SU-DHL-6 (cell line): ENCODE data around the gene PIR.

Experiments
- H2AFZ ChIP-seq: fragments of 200-600 bp; sonication (generic); 2 replicates; pipeline ENCODE4 v1.6.1; 2014; ENCODE audit warnings: low read depth, mild to moderate bottlenecking, moderate library complexity, mixed read lengths, antibody characterized with exemption, low read length; ENCODE audit not compliant: severe bottlenecking
- H3F3A ChIP-seq: fragments of 200-600 bp; shearing (Covaris generic); 2 replicates; pipeline ENCODE4 v1.6.0; 2016; ENCODE audit warnings: antibody characterized with exemption, mild to moderate bottlenecking; ENCODE audit not compliant: insufficient read depth
- H3K27ac ChIP-seq: fragments of 200-600 bp; sonication (generic); 2 replicates; pipeline ENCODE4 v1.5.1; 2016; ENCODE audit warnings: low read depth, mild to moderate bottlenecking, low read length, moderate library complexity, mixed read lengths
- H3K27me3 ChIP-seq: fragments of 200-600 bp; sonication (generic), shearing (Covaris generic); 2 replicates; pipeline ENCODE4 v1.6.0; 2014; ENCODE audit warnings: mild to moderate bottlenecking, low read length
- H3K36me3 ChIP-seq: fragments of 200-600 bp; sonication (generic); 2 replicates; pipeline ENCODE4 v1.6.1; 2014; ENCODE audit warnings: mild to moderate bottlenecking, low read length, mixed read lengths
- H3K4me2 ChIP-seq: fragments of 300-600, 200-600 bp; shearing (Covaris generic), sonication (generic); 2 replicates; pipeline ENCODE4 v1.6.0; 2014; ENCODE audit warnings: low read length, low read depth, mild to moderate bottlenecking; ENCODE audit not compliant: poor library complexity, severe bottlenecking
- H3K4me3 ChIP-seq: fragments of 200-600 bp; sonication (generic); 2 replicates; pipeline ENCODE4 v1.5.1; 2014; ENCODE audit warnings: antibody characterized with exemption, low read length, mild to moderate bottlenecking, mixed read lengths; ENCODE audit not compliant: insufficient read depth, poor library complexity, severe bottlenecking
- H3K79me2 ChIP-seq: fragments of 200-600 bp; sonication (generic); 2 replicates; pipeline ENCODE4 v1.6.1; 2014; ENCODE audit warnings: mild to moderate bottlenecking, low read length, moderate library complexity; ENCODE audit not compliant: insufficient read depth
- H3K9ac ChIP-seq: fragments of 200-600 bp; sonication (generic); 2 replicates; pipeline ENCODE4 v1.7.0; 2014; ENCODE audit warnings: mild to moderate bottlenecking, low read length
- H3K9me2 ChIP-seq: fragments of 200-600 bp; sonication (generic); replicated peaks from 2 replicates; pipeline ENCODE4 v1.6.1; 2014; ENCODE audit warnings: low read length; ENCODE audit not compliant: insufficient read depth
- H3K9me3 ChIP-seq: fragments of 200-600 bp; sonication (generic); 2 replicates; pipeline ENCODE4 v1.6.1; 2014; ENCODE audit warnings: low read length, mixed read lengths; ENCODE audit not compliant: insufficient read depth
- H4K20me1 ChIP-seq: fragments of 200-600 bp; sonication (generic); 2 replicates; pipeline ENCODE4 v1.6.1; 2014; ENCODE audit warnings: low read depth, mild to moderate bottlenecking, antibody characterized with exemption, low read length, moderate library complexity, mixed read lengths
- CTCF ChIP-seq: fragments of 200-600 bp; sonication (generic); IDR thresholded peaks from one replicate; pipeline ENCODE4 v1.5.1; 2017; ENCODE audit warnings: antibody characterized with exemption, mild to moderate bottlenecking, low read length, moderate library complexity; ENCODE audit not compliant: insufficient read depth, poor library complexity, severe bottlenecking
- EZH2phosphoT487 ChIP-seq: fragments of 200-600 bp; sonication (generic), shearing (Covaris generic); conservative IDR thresholded peaks from 2 replicates; pipeline ENCODE4 v1.6.1; 2018; ENCODE audit warnings: mild to moderate bottlenecking, antibody characterized with exemption, low read length, moderate library complexity, mixed read lengths

Gene PIR

GRCh38 chrX:15345976-15346375 lies 147.2 kb downstream of the PIR start:
- Histone ChIP-seq H4K20me1 (no peaks in the 10 kb centered on the region), H3K4me3 (no peak overlapping the region), H2AFZ (no peak overlapping the region), H3K9me3 (no peaks in the 10 kb centered on the region), H3K9ac (no peak overlapping the region), H3F3A (no peaks in the 10 kb centered on the region), H3K27me3 (no peaks in the 10 kb centered on the region), H3K79me2 (no peaks in the 10 kb centered on the region), H3K9me2 (no peaks in the 10 kb centered on the region), H3K27ac (no peak overlapping the region), H3K4me2 (no peak overlapping the region), H3K36me3 (no peaks in the 10 kb centered on the region)
- no peak for TF ChIP-seq EZH2phosphoT487
- no peak for TF ChIP-seq CTCF

GRCh38 chrX:15344106-15344505 lies 149.0 kb downstream of the PIR start:
- no peaks in the 10 kb centered on the region for H3K36me3 ChIP-seq
- no peaks in the 10 kb centered on the region for H3F3A ChIP-seq
- H2AFZ ChIP-seq: no peak overlapping the region
- no peak overlapping the region for H3K9ac ChIP-seq
- no peaks in the 10 kb centered on the region for H3K9me3 ChIP-seq
- H3K27ac ChIP-seq: no peak overlapping the region
- H4K20me1 ChIP-seq: no peaks in the 10 kb centered on the region
- H3K9me2 ChIP-seq: no peaks in the 10 kb centered on the region
- H3K27me3 ChIP-seq: no peaks in the 10 kb centered on the region
- no peaks in the 10 kb centered on the region for H3K79me2 ChIP-seq
- TF ChIP-seq CTCF: no peak
- TF ChIP-seq EZH2phosphoT487: no peak
- H3K4me2 ChIP-seq: no peak overlapping the region
- H3K4me3 ChIP-seq: no peak overlapping the region

- H3K9ac ChIP-seq: no peak overlapping the region
- no peak overlapping the region for H3K4me3 ChIP-seq
- no peak for TF ChIP-seq EZH2phosphoT487
- no peak for TF ChIP-seq CTCF
- H3K9me2 ChIP-seq: no peaks in the 10 kb centered on the region
- no peaks in the 10 kb centered on the region for H3K9me3 ChIP-seq
- no peak overlapping the region for H2AFZ ChIP-seq
- no peak overlapping the region for H3K27ac ChIP-seq
- H3F3A ChIP-seq: no peaks in the 10 kb centered on the region
- no peaks in the 10 kb centered on the region for H3K36me3 ChIP-seq
- H3K4me2 ChIP-seq: no peak overlapping the region
- no peaks in the 10 kb centered on the region for H3K79me2 ChIP-seq
- no peaks in the 10 kb centered on the region for H3K27me3 ChIP-seq
- no peaks in the 10 kb centered on the region for H4K20me1 ChIP-seq
Measured at GRCh38 chrX:15343075-15343476, 150.1 kb downstream of the PIR start.

GRCh38 chrX:15340867-15341266 lies 152.3 kb downstream of the PIR start:
- H3F3A ChIP-seq: no peaks in the 10 kb centered on the region
- H2AFZ ChIP-seq: no peak overlapping the region
- TF ChIP-seq CTCF (no peak), EZH2phosphoT487 (no peak)
- no peak overlapping the region for H3K27ac ChIP-seq
- H3K9me2 ChIP-seq: no peaks in the 10 kb centered on the region
- H3K4me2 ChIP-seq: no peak overlapping the region
- no peak overlapping the region for H3K9ac ChIP-seq
- no peaks in the 10 kb centered on the region for H3K9me3 ChIP-seq
- no peaks in the 10 kb centered on the region for H3K36me3 ChIP-seq
- no peaks in the 10 kb centered on the region for H3K79me2 ChIP-seq
- no peaks in the 10 kb centered on the region for H4K20me1 ChIP-seq
- H3K27me3 ChIP-seq: no peaks in the 10 kb centered on the region
- H3K4me3 ChIP-seq: no peak overlapping the region
